EH (cell line): ENCODE measurements around the gene CBX8.
A peak's percentile ranks its signal among the peaks of the same experiment; 100 is the strongest.

Experiments used
- DNase-seq: peaks from one replicate; pipeline ENCODE4 v3.0.0-alpha.2; 2015; ENCODE audit warnings: low read depth

Gene CBX8

GRCh38 chr17:79804856-79805696 is 8.2 kb upstream of the CBX8 start:
- DNase-seq, result no peak

DNA sequence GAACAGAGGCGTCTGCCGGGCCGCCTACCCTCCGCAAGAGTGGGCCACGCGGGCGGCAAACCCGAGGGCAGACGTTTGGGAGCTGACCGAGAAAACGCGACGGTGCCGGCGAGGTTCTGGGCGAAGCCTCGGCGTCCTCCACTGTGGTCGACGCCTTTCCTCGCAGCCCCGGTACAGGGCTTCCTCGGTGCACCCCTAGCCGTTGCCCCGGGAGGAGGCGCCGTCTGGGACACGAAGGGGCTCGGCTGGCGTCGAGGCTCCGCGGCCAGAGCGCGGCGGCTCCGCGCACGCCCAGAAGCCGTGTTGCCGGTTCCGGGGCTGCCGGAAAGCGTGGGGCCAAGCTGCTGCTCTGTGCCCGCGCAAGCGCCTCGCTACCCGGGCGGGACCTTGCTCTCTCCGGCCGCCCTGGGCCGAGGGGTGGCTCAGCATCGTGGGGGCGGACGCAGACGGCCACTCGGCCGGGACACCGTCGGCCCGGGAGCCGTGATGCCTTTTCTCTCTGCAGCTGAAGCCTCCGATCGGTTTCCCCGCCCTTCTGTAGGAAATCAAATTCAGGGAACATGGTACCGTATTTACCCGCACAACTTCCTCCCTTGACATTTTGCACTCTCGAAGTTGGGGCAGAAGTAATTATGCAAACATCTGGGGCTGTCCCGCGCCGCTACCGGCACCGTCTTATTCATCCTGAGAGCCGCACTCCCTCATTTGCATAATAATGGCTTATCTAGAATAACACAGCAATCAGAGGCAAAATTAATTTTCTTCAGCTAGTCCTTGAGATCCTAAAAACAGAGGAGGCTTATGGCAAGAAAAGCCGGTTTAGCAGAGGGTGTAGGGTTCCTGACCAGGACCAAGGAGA is 7.3 kb upstream of the CBX8 start:
- DNase-seq, result peak; percentile 26

DNA sequence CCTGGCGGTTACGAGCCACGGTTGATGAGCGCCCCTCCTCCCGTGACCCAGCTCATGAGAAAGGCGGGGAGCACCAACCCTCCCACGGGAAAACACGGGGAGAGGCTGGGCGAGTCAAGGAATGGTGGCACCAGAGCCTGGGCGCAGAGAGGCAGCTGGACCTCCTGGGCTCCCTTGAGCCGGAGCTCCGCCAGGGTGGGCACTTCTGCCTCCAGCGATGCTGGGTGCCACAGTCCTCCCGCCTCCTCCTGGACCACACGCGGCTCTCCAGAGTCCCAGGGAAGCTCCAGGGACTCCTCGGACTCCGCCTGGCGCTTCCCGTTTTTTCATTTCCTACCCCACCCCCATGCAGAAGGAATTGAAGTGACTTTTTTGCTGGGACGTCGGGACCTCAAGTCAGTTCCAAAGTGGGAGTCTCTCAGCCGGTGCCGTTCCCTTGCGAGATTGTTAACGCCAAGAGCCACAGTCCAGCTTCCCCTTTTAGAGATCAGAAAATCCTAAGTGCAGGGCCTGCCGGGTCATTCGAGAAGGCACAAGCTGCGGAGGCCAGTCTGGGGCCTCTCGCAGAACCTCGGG is 6.6 kb upstream of the CBX8 start:
- no peak for DNase-seq

DNA sequence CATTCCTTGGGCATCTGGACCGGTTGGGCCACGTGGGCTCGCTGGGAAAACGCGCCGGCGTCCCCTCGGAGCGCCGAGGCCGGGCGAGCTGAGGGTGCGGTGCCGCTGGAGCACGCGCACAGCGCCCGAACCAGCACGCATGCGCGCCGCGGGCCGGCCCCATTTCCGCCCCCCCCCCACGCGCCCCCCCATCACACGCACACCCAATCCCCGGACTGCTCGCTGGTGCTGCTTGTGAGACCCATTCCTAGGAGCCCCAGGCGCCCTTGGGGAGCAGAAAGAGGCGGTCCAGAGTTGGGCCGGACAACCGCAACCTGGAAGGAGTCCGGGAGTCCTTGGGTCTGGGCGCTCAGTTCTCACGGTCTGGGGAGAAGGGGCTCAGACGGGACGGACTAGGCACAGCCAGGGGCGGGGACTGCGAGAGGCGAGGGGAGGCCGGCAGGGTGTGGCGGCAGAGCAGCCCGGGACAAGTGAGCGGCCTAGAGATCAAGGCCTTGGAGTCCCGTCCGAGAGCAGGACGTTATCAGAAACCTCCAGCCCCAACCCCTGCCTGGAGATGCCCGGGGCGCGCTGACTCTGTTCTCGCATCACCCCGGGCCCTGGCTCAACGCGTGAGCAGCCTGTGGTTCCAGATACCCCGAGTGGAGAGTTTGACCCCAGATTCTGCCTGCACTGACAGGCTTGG is 6.0 kb upstream of the CBX8 start:
- peak; percentile 20 for DNase-seq

DNA sequence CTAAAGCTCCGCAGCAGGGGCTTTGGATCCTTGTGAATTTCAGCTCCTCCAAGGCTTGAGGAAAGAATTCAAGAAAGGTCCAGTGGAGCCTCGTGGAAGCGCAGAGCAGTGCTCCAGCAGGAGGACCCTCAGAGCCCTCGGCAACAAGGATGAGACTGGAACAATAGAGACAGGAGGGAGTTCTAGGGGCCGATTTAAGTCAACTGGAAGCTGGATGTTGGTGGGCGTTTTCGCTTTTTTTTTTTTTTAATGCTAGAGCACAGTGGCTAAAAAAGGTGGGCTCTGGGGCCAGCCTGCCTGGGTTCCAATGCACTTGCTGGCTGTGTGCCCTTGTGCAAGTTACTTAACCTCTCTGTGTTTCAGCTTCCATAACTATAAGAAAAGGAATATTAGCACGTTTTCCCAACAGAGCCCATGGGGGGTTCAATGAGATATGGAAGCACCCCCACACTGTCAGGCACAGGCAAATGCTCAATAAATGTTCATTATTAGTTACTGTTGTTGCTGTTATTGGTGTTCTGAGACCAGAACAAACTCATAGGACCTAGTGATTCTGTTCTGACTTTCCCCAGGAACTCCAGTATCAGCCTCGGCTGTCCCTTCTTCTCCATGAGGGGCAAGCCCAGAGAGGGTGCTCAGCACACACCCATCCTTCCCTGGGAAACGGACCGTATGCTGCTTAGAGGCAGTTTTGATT is 5.3 kb upstream of the CBX8 start:
- no peak for DNase-seq

- DNase-seq, result peak; percentile 29
Measured at GRCh38 chr17:79801156-79802038, 4.5 kb upstream of the CBX8 start.

GRCh38 chr17:79800325-79801155 is 3.7 kb upstream of the CBX8 start:
- peak; percentile 60 for DNase-seq

- DNase-seq, result no peak
Measured at GRCh38 chr17:79799538-79800324, 2.9 kb upstream of the CBX8 start.

DNA sequence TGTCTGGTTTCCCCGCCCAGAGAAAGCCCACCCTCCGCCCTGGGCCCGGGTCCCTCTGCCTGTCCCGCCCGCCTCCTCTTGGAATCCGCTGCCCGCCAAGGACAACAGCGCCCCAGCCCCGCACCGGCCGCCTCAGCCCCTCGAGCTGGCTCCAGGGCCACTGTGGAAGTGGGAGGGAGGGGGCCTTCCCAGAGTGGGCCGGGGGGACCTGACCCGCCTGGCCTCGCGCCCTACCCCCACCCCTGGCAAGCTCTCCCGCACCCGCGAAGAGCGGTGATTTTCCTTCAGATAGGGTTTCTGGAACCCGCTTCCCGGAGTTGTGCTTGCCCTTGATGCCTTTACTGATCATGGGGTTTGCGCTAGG is 2.3 kb upstream of the CBX8 start:
- no peak for DNase-seq

DNA sequence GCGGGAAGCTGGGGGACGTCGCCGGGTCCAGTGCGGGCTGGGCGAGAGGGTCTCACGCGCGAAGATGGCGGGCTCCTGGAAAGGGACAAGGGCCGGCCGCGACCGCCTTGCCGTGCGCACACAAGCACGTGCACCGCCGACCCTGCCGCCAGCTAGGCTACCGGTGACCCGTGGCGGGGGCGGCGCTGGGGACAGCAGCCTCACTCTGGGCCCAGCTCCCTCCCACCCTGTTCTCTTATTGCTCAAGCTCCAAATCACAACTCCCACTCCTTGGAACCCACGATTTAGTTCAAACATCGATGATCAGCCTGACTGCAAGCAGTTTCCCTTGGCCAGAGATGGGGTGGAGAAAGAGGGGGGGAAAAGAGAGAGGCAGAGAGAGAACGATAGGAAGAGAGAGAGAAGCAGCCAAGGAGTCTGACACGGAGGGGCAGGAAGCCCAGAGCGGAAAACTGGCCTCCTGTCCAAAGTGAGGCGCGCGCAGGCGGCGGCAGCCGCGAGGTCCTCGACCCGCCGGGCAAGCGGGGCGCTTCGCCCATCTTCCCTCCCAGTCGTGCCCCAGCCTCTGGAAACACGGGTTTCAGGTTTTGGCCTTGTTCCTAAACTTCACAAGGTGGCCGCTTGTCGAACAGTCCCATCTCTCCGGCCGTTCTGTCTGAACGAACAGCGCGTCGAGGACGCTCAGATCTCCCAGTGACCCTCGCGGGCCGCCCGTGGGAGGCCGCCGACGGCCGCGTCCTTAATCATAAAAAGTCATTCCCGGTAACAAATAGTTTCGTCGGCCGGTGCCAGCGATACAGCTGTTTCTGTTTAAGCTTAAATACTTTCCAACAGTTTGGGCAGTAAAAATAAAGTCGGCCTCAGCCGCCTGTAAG is 1.7 kb upstream of the CBX8 start:
- peak; percentile 50 for DNase-seq

DNA sequence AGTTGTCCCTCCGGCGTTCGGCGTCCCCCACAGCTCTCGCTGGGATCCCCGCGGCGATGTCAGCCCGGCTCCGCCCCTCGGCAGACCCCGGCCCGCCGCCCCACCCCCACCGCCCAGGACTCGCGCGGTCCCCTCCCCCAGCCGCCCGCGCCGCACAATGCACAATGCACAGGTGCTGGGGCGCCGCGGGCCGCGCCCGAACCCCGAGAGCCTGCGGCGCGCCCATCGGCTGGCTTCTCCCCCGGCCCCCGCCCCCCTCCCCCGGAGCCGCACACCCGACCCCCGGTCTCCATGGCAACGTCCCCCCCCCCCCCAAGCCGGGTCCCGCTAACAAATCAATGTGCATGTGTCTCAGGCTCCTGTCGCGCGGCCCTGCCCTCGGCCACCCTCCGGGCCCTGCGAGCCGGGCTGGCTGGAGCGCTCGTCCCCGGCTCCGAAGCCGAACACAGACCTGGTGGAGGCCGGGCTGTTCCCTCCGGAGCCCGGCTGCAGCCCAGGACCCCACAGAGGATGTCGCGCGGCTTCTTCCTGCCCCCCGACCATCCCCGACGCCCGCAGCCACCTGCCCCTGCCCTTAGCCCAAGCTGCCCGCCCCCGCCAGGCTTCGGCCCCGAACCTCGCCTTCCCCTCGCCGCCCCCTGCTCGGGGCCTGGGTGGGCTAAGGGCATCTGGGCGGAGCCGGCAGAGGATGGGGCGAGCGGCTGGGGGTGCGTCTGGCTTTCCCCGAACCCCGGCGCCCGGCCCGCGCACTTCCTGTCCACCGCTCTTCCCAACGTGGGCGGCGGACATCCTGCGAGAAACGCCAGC is 818 bp upstream of the CBX8 start:
- no peak for DNase-seq

- no peak for DNase-seq
Measured at GRCh38 chr17:79796444-79796762, 474 bp downstream of the CBX8 start.

DNA sequence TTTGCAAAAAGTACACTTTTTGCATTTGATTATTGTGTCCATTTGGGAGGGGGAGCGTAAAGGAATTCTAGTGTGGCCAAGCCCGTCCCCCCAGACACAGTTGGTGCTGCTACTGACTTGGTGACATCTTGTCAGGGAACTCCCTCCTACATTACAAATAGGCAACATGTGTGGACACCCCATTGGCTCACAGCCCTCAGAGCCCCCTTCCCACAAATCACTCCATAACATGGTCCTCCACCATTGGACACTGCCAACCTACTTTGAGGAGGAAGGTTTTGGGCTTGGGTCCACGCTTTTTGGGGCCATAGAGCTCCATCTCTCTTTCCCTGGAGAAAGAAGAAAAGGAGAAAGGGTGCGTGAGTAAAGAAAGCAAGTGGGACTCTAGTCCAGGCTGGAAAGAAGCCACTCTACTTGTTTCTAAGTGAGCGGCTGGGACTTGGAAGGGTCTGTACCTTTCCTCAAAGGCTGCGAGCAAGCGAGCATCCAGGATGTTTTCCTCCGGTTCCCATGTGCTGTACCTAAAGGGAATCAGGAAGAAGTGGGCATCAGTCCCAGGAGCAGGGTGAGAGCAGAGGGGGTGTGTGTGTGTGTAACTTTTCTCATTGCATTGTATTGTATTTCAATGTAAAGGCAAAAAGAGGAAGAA is 958 bp downstream of the CBX8 start:
- DNase-seq, result no peak

- no peak for DNase-seq
Measured at GRCh38 chr17:79794659-79795511, 2.0 kb downstream of the CBX8 start.

DNA sequence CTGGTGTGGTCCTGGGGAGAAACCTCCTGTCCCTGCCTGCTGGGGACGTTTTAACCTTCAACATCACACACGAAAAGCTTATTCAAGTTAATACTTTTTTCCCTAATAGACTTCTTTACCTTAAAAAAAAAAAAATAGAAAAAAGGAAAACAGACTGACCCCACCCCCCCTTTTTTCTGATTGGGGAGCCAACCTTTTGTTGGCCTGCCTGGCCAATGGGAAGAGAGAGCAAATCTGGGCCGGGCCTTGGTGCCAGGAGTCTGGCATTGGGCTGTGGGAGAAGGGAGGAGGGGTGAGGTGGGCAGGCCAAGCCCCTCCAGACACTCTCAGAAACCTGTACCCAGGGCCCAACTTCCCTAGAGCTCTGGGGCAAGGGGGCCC is 3.0 kb downstream of the CBX8 start:
- DNase-seq, result no peak
